Astrocyte of the spinal cord (primary cell): ENCODE results near the gene ATOX1.
"Not testable (repeated sequence)": the region's sequence is repeated elsewhere in the genome, so short reads cannot be mapped to it uniquely, and the experiment has no call there.

Source experiments
- DNase-seq: peaks from one replicate; pipeline ENCODE4 v3.0.0; 2011; ENCODE audit warnings: low read depth, low spot score
- H3K4me3 ChIP-seq: 2 replicates; pipeline ENCODE4 v1.5.1; 2011; ENCODE audit warnings: low read depth, mild to moderate bottlenecking, low read length, moderate library complexity
- in situ Hi-C: cut with HindIII; loops from 2 replicates; pipeline ENCODE4 v1.10.0; 2017; ENCODE audit warnings: low sequenced_read_pairs
- TF ChIP-seq, protein P1 (sequence below): IDR thresholded peaks from 2 replicates; pipeline ENCODE4 v1.5.1; 2012; ENCODE audit warnings: low read depth, mild to moderate bottlenecking, low read length, inconsistent platforms

Gene ATOX1

DNA sequence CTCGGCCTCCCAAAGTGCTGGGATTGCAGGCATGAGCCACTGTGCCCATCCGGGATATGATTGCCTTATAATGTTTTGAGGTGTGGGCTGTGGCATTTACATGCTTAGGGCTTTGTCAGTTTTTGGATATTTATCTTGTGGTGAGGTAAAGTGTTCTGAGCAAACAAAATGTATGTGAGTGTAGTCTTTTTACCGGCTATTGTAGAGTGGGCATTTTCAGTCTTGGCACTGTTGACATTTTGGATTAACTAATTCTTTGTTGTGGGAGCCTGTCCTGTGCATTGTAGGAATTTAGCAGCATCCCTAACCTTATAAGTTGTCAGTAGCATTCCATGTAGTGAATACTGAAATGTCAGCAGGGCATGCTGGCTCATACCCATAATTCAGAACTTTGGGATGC, 34.9 kb upstream of the ATOX1 start:
- in situ Hi-C loops, result no loop called here
- no peak overlapping the region for H3K4me3 ChIP-seq
- no peak for DNase-seq
- TF ChIP-seq, protein P1, sequence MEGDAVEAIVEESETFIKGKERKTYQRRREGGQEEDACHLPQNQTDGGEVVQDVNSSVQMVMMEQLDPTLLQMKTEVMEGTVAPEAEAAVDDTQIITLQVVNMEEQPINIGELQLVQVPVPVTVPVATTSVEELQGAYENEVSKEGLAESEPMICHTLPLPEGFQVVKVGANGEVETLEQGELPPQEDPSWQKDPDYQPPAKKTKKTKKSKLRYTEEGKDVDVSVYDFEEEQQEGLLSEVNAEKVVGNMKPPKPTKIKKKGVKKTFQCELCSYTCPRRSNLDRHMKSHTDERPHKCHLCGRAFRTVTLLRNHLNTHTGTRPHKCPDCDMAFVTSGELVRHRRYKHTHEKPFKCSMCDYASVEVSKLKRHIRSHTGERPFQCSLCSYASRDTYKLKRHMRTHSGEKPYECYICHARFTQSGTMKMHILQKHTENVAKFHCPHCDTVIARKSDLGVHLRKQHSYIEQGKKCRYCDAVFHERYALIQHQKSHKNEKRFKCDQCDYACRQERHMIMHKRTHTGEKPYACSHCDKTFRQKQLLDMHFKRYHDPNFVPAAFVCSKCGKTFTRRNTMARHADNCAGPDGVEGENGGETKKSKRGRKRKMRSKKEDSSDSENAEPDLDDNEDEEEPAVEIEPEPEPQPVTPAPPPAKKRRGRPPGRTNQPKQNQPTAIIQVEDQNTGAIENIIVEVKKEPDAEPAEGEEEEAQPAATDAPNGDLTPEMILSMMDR, result no peak

DNA sequence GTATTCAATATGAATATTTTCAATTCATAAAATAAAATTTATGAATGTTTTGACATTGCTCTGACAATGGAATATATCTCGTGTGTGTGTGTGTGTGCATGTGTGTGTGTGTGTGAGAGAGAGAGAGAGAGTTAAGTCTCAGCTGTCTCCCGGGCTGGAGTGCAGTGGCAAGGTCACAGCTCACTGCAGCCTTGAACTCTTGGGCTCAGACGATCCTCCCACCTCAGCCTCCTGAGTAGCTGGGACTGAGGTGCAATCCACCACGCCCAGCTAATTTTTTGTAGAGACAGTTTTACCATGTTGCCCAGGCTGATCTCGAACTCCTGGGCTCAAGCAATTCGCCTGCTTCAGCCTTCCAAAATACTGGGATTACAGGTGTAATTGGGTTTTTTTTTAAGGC, 29.4 kb upstream of the ATOX1 start:
- no peak overlapping the region for H3K4me3 ChIP-seq
- in situ Hi-C loops, result no loop called here
- TF ChIP-seq, protein P1, result no peak
- no peak for DNase-seq

- TF ChIP-seq, protein P1, result no peak
- DNase-seq, result no peak
- in situ Hi-C loops, result no loop called here
Measured at GRCh38 chr5:151786468-151786867, 28.0 kb upstream of the ATOX1 start.

DNA sequence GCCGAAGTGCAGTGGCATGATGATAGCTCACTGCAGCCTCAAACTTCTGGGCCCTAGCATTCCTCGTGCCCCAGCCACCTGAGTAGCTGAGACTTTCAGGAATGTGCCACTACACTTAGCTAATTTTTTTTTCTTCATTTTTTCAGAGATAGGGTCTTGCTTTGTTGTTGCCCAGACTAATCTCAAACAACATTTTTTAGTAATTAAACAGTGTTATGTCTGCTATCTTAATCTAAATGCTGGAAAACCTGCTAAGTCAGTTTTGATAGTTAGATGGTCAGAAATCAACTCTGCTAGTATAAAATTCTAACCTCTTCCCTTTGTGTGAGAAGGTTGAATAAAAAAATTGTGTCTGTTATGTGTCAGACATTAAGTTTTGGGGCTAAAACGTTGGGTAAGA, 25.7 kb upstream of the ATOX1 start:
- TF ChIP-seq, protein P1, result no peak
- no peak overlapping the region for H3K4me3 ChIP-seq
- in situ Hi-C loops, result no loop called here
- DNase-seq, result no peak

More at GRCh38 chr5:151786468-151786867, 28.0 kb upstream of the ATOX1 start:
- no peak overlapping the region for H3K4me3 ChIP-seq

GRCh38 chr5:151783664-151784063, 25.2 kb upstream of the ATOX1 start:
- in situ Hi-C loops, DNase-seq: not testable (repeated sequence)

DNA sequence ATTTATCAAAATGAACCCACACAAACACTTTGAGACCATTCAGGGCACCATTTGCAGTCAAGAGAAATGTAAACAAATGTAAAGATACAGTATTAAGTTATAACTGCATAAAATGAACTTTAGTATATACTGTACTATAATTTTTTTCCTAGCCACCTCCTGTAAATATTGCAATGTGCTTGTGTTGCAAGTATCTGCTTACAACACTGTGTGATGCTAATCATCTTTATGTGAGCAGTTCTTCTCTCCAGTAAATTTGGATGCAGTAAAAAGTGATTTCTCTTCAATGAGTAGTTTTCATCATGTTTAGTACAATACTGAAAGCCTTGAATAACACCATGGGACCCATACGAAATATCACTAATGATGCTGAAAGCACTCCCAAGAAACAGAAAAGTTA, 22.8 kb upstream of the ATOX1 start:
- TF ChIP-seq, protein P1, result no peak
- no peak for DNase-seq
- H3K4me3 ChIP-seq, result no peak overlapping the region
- in situ Hi-C loops, result no loop called here

More at GRCh38 chr5:151783664-151784063, 25.2 kb upstream of the ATOX1 start:
- not testable (repeated sequence) for H3K4me3 ChIP-seq

GRCh38 chr5:151780348-151780747, 21.9 kb upstream of the ATOX1 start:
- DNase-seq, result no peak
- TF ChIP-seq, protein P1, result no peak
- no peak overlapping the region for H3K4me3 ChIP-seq
- in situ Hi-C loops, result no loop called here
